WTC11 (cell line): ENCODE data around the gene ITPR1. TPM values are rescaled to one million over a fixed set of nuclear protein-coding genes. Genes with fewer than 3 reads are reported as not detected.

ENCODE experiments used
- ATAC-seq: fragments of 200-7000 bp; cut with Tn5 transposase; 2 replicates; pipeline ENCODE4 v1.10.0; 2021; ENCODE audit warnings: mild to moderate bottlenecking, moderate library complexity
- CTCF ChIA-PET: fragments of 300-600 bp; sonication (Branson Sonifier 250); formaldehyde crosslinking; loops from one replicate; lab custom pipeline; 2021; ENCODE audit warnings: antibody characterized with exemption; lab: Charles Lee
- POLR2A ChIA-PET: fragments of 350-600 bp; sonication (Branson Sonifier 250); formaldehyde crosslinking; loops from one replicate; lab custom pipeline; 2021; ENCODE audit warnings: antibody characterized with exemption; lab: Charles Lee
- DNase-seq: peaks from one replicate; pipeline ENCODE4 v3.0.0; 2021; ENCODE audit warnings: low spot score
- H3K27ac Mint-ChIP-seq: 2 replicates; pipeline ENCODE4 v1.8.0; 2021; ENCODE audit warnings: mixed read lengths
- H3K27me3 Mint-ChIP-seq: 2 replicates; pipeline ENCODE4 v1.8.0; 2021; ENCODE audit warnings: low read depth, mild to moderate bottlenecking, moderate library complexity, mixed read lengths
- H3K36me3 Mint-ChIP-seq: 2 replicates; pipeline ENCODE4 v1.8.0; 2021; ENCODE audit warnings: mixed read lengths
- H3K4me1 Mint-ChIP-seq: 2 replicates; pipeline ENCODE4 v1.8.0; 2022; ENCODE audit warnings: mixed read lengths
- H3K4me3 Mint-ChIP-seq: 2 replicates; pipeline ENCODE4 v1.8.0; 2021; ENCODE audit warnings: mild to moderate bottlenecking, moderate library complexity, mixed read lengths
- H3K9me3 Mint-ChIP-seq: 2 replicates; pipeline ENCODE4 v1.8.0; 2021; ENCODE audit warnings: mixed read lengths
- ARID4B ChIP-seq: sonication (generic); formaldehyde crosslinking; IDR thresholded peaks from 2 replicates; pipeline ENCODE4 v1.8.0; 2023; ENCODE audit warnings: missing genetic modification reagents, mild to moderate bottlenecking, borderline replicate concordance
- CREM ChIP-seq: sonication (generic); formaldehyde crosslinking; IDR thresholded peaks from 2 replicates; pipeline ENCODE4 v1.8.1; 2022; ENCODE audit warnings: mild to moderate bottlenecking, missing genetic modification reagents, moderate library complexity
- EMX1 ChIP-seq: fragments of 250-450 bp; sonication (Bioruptor Pico); IDR thresholded peaks from 2 replicates; pipeline ENCODE4 v1.8.0; 2021; ENCODE audit warnings: mild to moderate bottlenecking
- ETV6 ChIP-seq: sonication (generic); formaldehyde crosslinking; IDR thresholded peaks from 2 replicates; pipeline ENCODE4 v1.8.1; 2022; ENCODE audit warnings: mild to moderate bottlenecking, missing genetic modification reagents
- FOXK1 ChIP-seq: sonication (generic); formaldehyde crosslinking; IDR thresholded peaks from 2 replicates; pipeline ENCODE4 v1.8.0; 2022; ENCODE audit warnings: mild to moderate bottlenecking, moderate library complexity, missing genetic modification reagents
- MXD4 ChIP-seq: fragments of 250-450 bp; sonication (Bioruptor Pico); IDR thresholded peaks from 2 replicates; pipeline ENCODE4 v1.8.0; 2021; ENCODE audit warnings: mild to moderate bottlenecking, moderate library complexity, borderline replicate concordance
- NR1H2 ChIP-seq: sonication (generic); formaldehyde crosslinking; IDR thresholded peaks from 2 replicates; pipeline ENCODE4 v1.9.0; 2021; ENCODE audit warnings: mild to moderate bottlenecking, moderate library complexity, missing genetic modification reagents
- NR3C1 ChIP-seq: sonication (generic); formaldehyde crosslinking; conservative IDR thresholded peaks from 2 replicates; pipeline ENCODE4 v1.8.1; 2023; ENCODE audit warnings: low read depth, mild to moderate bottlenecking, missing genetic modification reagents
- SMAD4 ChIP-seq: sonication (generic); formaldehyde crosslinking; IDR thresholded peaks from 2 replicates; pipeline ENCODE4 v1.8.0; 2022; ENCODE audit warnings: mild to moderate bottlenecking, missing genetic modification reagents
- SOX15 ChIP-seq: fragments of 250-450 bp; sonication (Bioruptor Pico); IDR thresholded peaks from 2 replicates; pipeline ENCODE4 v1.9.0; 2021; ENCODE audit warnings: mild to moderate bottlenecking
- SP1 ChIP-seq: sonication (generic); formaldehyde crosslinking; conservative IDR thresholded peaks from 2 replicates; pipeline ENCODE4 v1.8.1; 2022; ENCODE audit warnings: missing genetic modification reagents
- ZBTB43 ChIP-seq: sonication (generic); formaldehyde crosslinking; IDR thresholded peaks from 2 replicates; pipeline ENCODE4 v1.8.1; 2023; ENCODE audit warnings: mild to moderate bottlenecking, missing genetic modification reagents
- ZNF219 ChIP-seq: sonication (generic); formaldehyde crosslinking; IDR thresholded peaks from 2 replicates; pipeline ENCODE4 v1.8.0; 2023; ENCODE audit warnings: missing genetic modification reagents, mild to moderate bottlenecking, borderline replicate concordance
- ZNF423 ChIP-seq: fragments of 250-450 bp; sonication (Bioruptor Pico); IDR thresholded peaks from 2 replicates; pipeline ENCODE4 v2.1.2; 2022; ENCODE audit warnings: mild to moderate bottlenecking, moderate library complexity
- total RNA-seq: library from RNA; stranded (reverse); gene quantifications from 3 replicates; pipeline ENCODE4 v1.2.3, GENCODE V29; 2021
- TF ChIP-seq, protein P1 (sequence below): sonication (generic); formaldehyde crosslinking; IDR thresholded peaks from 2 replicates; pipeline ENCODE4 v1.8.1; 2023; ENCODE audit warnings: mild to moderate bottlenecking, missing genetic modification reagents, moderate library complexity
- TF ChIP-seq, protein P2 (sequence below): sonication (generic); formaldehyde crosslinking; IDR thresholded peaks from 2 replicates; pipeline ENCODE4 v1.8.0; 2022; ENCODE audit warnings: missing genetic modification reagents
- TF ChIP-seq, protein P3 (sequence below): fragments of 250-450 bp; sonication (Bioruptor Pico); IDR thresholded peaks from 2 replicates; pipeline ENCODE4 v2.1.2; 2022; ENCODE audit warnings: mild to moderate bottlenecking, moderate library complexity
- TF ChIP-seq, protein P4 (sequence below): sonication (generic); formaldehyde crosslinking; IDR thresholded peaks from 2 replicates; pipeline ENCODE4 v1.8.1; 2023; ENCODE audit warnings: mild to moderate bottlenecking, missing genetic modification reagents
- TF ChIP-seq, protein P5 (sequence below): sonication (generic); formaldehyde crosslinking; IDR thresholded peaks from 2 replicates; pipeline ENCODE4 v1.8.0; 2022; ENCODE audit warnings: mild to moderate bottlenecking, missing genetic modification reagents

The ITPR1 gene
- total RNA-seq, 1 experiment from 2014 or later, result 11.8 TPM

DNA sequence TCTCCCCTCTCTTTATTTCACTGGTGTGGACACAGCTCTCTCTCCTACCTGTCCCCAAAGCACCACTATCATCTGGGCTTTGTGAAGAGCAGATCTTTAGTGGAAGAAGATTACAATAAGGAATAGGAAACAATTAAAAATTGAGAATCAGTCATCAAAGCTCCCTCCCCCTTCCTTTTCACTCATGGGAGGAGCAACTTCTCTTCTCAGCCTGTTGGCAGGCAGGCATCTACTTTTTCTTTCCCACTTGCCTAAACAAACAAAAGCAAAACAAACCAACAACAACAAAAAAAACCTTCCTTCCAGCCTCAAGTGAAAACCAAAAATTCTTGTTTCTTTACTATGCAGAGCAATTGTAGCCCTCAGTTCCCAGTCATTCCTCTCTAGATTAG, 360.6 kb downstream of the ITPR1 start (continued):
- TF ChIP-seq ARID4B (CRISPR knock-in tag), result no peak
- TF ChIP-seq ZBTB43 (CRISPR knock-in tag), result no peak
- no peak for TF ChIP-seq NR3C1 (CRISPR knock-in tag)
- TF ChIP-seq FOXK1, result no peak
- TF ChIP-seq MXD4, result no peak
- no peak for TF ChIP-seq SP1
- TF ChIP-seq, protein P1, sequence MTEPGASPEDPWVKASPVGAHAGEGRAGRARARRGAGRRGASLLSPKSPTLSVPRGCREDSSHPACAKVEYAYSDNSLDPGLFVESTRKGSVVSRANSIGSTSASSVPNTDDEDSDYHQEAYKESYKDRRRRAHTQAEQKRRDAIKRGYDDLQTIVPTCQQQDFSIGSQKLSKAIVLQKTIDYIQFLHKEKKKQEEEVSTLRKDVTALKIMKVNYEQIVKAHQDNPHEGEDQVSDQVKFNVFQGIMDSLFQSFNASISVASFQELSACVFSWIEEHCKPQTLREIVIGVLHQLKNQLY (CRISPR knock-in tag), result no peak
- no peak for TF ChIP-seq NR1H2 (CRISPR knock-in tag)
- no peak for TF ChIP-seq ZNF423 (CRISPR knock-in tag)
- no peak for TF ChIP-seq SOX15
- no peak for TF ChIP-seq CREM
- TF ChIP-seq, protein P2, sequence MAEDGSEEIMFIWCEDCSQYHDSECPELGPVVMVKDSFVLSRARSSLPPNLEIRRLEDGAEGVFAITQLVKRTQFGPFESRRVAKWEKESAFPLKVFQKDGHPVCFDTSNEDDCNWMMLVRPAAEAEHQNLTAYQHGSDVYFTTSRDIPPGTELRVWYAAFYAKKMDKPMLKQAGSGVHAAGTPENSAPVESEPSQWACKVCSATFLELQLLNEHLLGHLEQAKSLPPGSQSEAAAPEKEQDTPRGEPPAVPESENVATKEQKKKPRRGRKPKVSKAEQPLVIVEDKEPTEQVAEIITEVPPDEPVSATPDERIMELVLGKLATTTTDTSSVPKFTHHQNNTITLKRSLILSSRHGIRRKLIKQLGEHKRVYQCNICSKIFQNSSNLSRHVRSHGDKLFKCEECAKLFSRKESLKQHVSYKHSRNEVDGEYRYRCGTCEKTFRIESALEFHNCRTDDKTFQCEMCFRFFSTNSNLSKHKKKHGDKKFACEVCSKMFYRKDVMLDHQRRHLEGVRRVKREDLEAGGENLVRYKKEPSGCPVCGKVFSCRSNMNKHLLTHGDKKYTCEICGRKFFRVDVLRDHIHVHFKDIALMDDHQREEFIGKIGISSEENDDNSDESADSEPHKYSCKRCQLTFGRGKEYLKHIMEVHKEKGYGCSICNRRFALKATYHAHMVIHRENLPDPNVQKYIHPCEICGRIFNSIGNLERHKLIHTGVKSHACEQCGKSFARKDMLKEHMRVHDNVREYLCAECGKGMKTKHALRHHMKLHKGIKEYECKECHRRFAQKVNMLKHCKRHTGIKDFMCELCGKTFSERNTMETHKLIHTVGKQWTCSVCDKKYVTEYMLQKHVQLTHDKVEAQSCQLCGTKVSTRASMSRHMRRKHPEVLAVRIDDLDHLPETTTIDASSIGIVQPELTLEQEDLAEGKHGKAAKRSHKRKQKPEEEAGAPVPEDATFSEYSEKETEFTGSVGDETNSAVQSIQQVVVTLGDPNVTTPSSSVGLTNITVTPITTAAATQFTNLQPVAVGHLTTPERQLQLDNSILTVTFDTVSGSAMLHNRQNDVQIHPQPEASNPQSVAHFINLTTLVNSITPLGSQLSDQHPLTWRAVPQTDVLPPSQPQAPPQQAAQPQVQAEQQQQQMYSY (CRISPR knock-in tag), result no peak

DNA sequence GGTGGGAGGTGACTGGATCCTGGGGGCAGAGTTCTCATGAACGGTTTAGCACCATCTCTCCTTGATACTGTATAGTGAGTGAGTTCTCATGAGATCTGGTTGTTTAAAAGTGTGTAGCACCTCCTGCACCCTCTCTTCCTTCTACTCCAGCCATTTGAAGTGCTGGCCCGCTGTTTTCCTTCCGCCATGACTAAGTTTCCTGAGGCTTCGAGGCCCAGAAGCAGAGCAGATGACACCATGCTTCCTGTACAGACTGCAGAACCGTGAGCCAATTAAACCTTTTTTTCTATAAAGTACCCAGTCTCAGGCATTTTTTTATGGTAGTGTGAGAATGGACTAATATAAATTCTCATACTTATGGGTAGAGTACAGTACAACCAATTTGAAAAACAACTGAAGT, 362.5 kb downstream of the ITPR1 start:
- H3K27me3 Mint-ChIP-seq, result no peaks in the 10 kb centered on the region
- H3K4me1 Mint-ChIP-seq, result peaks cover 6% of the 10 kb centered on the region
- no peak for ATAC-seq
- H3K9me3 Mint-ChIP-seq, result peaks cover 8% of the 10 kb centered on the region
- H3K36me3 Mint-ChIP-seq, result peaks cover 2% of the 10 kb centered on the region; the same call in 1 of the 2 replicates
- ChIA-PET POLR2A (no interaction called here), CTCF (no interaction called here)
- no peak overlapping the region for H3K4me3 Mint-ChIP-seq
- H3K27ac Mint-ChIP-seq, result no peak overlapping the region
- DNase-seq, result no peak
- TF ChIP-seq ETV6 (CRISPR knock-in tag), result no peak
- TF ChIP-seq, protein P3, sequence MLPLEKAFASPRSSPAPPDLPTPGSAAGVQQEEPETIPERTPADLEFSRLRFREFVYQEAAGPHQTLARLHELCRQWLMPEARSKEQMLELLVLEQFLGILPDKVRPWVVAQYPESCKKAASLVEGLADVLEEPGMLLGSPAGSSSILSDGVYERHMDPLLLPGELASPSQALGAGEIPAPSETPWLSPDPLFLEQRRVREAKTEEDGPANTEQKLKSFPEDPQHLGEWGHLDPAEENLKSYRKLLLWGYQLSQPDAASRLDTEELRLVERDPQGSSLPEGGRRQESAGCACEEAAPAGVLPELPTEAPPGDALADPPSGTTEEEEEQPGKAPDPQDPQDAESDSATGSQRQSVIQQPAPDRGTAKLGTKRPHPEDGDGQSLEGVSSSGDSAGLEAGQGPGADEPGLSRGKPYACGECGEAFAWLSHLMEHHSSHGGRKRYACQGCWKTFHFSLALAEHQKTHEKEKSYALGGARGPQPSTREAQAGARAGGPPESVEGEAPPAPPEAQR (CRISPR knock-in tag), result no peak
- TF ChIP-seq, protein P4, sequence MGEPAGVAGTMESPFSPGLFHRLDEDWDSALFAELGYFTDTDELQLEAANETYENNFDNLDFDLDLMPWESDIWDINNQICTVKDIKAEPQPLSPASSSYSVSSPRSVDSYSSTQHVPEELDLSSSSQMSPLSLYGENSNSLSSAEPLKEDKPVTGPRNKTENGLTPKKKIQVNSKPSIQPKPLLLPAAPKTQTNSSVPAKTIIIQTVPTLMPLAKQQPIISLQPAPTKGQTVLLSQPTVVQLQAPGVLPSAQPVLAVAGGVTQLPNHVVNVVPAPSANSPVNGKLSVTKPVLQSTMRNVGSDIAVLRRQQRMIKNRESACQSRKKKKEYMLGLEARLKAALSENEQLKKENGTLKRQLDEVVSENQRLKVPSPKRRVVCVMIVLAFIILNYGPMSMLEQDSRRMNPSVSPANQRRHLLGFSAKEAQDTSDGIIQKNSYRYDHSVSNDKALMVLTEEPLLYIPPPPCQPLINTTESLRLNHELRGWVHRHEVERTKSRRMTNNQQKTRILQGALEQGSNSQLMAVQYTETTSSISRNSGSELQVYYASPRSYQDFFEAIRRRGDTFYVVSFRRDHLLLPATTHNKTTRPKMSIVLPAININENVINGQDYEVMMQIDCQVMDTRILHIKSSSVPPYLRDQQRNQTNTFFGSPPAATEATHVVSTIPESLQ, result no peak
- no peak for TF ChIP-seq FOXK1
- TF ChIP-seq EMX1 (CRISPR knock-in tag), result no peak
- no peak for TF ChIP-seq ZBTB43 (CRISPR knock-in tag)
- TF ChIP-seq, protein P5, sequence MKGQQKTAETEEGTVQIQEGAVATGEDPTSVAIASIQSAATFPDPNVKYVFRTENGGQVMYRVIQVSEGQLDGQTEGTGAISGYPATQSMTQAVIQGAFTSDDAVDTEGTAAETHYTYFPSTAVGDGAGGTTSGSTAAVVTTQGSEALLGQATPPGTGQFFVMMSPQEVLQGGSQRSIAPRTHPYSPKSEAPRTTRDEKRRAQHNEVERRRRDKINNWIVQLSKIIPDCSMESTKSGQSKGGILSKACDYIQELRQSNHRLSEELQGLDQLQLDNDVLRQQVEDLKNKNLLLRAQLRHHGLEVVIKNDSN (CRISPR knock-in tag), result no peak
- no peak for TF ChIP-seq SMAD4 (CRISPR knock-in tag)
- no peak for TF ChIP-seq ZNF219 (CRISPR knock-in tag)
